HL-60/S4 treated with phorbol 12-myristate 13-acetate at 8.2 ng/mL for 4 days and 3 days (cell line): ENCODE measurements around the gene PTCH1.

ENCODE experiments used
- in situ Hi-C: fragments of 300-500 bp; cut with MboI; formaldehyde crosslinking; loops from 2 replicates; pipeline ENCODE4 v1.15.0; 2022; ENCODE audit warnings: low sequenced_read_pairs

Gene PTCH1

GRCh38 chr9:95409650-95410426 is 106.9 kb downstream of the PTCH1 start:
- in situ Hi-C loops = no loop called here

- in situ Hi-C loops = no loop called here
These were observed 109.2 kb downstream of the PTCH1 start for GRCh38 chr9:95407524-95407923.

- in situ Hi-C loops = no loop called here
These were observed 110.7 kb downstream of the PTCH1 start for GRCh38 chr9:95406121-95406520.

- in situ Hi-C loops = no loop called here
These were observed 117.5 kb downstream of the PTCH1 start for GRCh38 chr9:95399261-95399660.
